ENCODE results near the gene NSL1. TPM values are rescaled to one million over a fixed set of nuclear protein-coding genes. Genes with fewer than 3 reads are reported as not detected.
A peak's percentile ranks its signal among the peaks of the same experiment; 100 is the strongest.
"Not testable (repeated sequence)": the region's sequence is repeated elsewhere in the genome, so short reads cannot be mapped to it uniquely, and the experiment has no call there.

Gene NSL1
- total and polyA plus RNA-seq, 4 donors = 41.4 to 72.4 (median 50.1) TPM

GRCh38 chr1:212733109-212733508 lies 58.5 kb downstream of the NSL1 start:
- 100% methylated on average over 2 of the region's 8 CpGs for WGBS (ENCODE audit: insufficient coverage)
- H3K36me3 ChIP-seq (ENCODE audit: control insufficient read depth, insufficient read depth, low read length) = peaks cover 3% of the 10 kb centered on the region
- no peaks in the 10 kb centered on the region for H3K9me3 ChIP-seq (ENCODE audit: control insufficient read depth, insufficient read depth, low read length)
- DNase-seq (ENCODE audit: low read depth in 4 of 6, low spot score in 6 of 6) = no peak
- H3K27me3 ChIP-seq (ENCODE audit: control insufficient read depth, insufficient read depth, low read length) = no peaks in the 10 kb centered on the region
- H3K4me1 ChIP-seq (ENCODE audit: control insufficient read depth, insufficient read depth, low read length) = no peaks in the 10 kb centered on the region
- H3K27ac ChIP-seq (ENCODE audit: low read depth, low read length) = no peak overlapping the region
- no peak overlapping the region for H3K4me3 ChIP-seq (ENCODE audit: low read depth, low read length)

GRCh38 chr1:212731630-212732029 lies 59.9 kb downstream of the NSL1 start:
- Histone ChIP-seq H3K9me3 (ENCODE audit: control insufficient read depth, insufficient read depth, low read length) (no peaks in the 10 kb centered on the region), H3K4me3 (ENCODE audit: low read depth, low read length) (no peak overlapping the region), H3K4me1 (ENCODE audit: control insufficient read depth, insufficient read depth, low read length) (no peaks in the 10 kb centered on the region), H3K27ac (ENCODE audit: low read depth, low read length) (no peak overlapping the region), H3K27me3 (ENCODE audit: control insufficient read depth, insufficient read depth, low read length) (no peaks in the 10 kb centered on the region), H3K36me3 (ENCODE audit: control insufficient read depth, insufficient read depth, low read length) (peaks cover 3% of the 10 kb centered on the region)
- DNase-seq (ENCODE audit: low read depth in 4 of 6, low spot score in 6 of 6) = no peak
- no CpG with 5 or more reads among the region's 1 CpG for WGBS (ENCODE audit: insufficient coverage)

- Histone ChIP-seq H3K9me3 (ENCODE audit: control insufficient read depth, insufficient read depth, low read length) (no peaks in the 10 kb centered on the region), H3K27ac (ENCODE audit: low read depth, low read length) (no peak overlapping the region), H3K27me3 (ENCODE audit: control insufficient read depth, insufficient read depth, low read length) (no peaks in the 10 kb centered on the region), H3K36me3 (ENCODE audit: control insufficient read depth, insufficient read depth, low read length) (peaks cover 5% of the 10 kb centered on the region), H3K4me1 (ENCODE audit: control insufficient read depth, insufficient read depth, low read length) (no peaks in the 10 kb centered on the region), H3K4me3 (ENCODE audit: low read depth, low read length) (no peak overlapping the region)
- no CpG with 5 or more reads among the region's 5 CpGs for WGBS (ENCODE audit: insufficient coverage)
- DNase-seq (ENCODE audit: low read depth in 4 of 6, low spot score in 6 of 6) = no peak
These were observed 63.0 kb downstream of the NSL1 start for GRCh38 chr1:212728606-212729005.

- Histone ChIP-seq H3K27me3 (ENCODE audit: control insufficient read depth, insufficient read depth, low read length) (no peaks in the 10 kb centered on the region), H3K27ac (ENCODE audit: low read depth, low read length) (no peak overlapping the region), H3K36me3 (ENCODE audit: control insufficient read depth, insufficient read depth, low read length) (peaks cover 2% of the 10 kb centered on the region), H3K9me3 (ENCODE audit: control insufficient read depth, insufficient read depth, low read length) (no peaks in the 10 kb centered on the region), H3K4me3 (ENCODE audit: low read depth, low read length) (no peak overlapping the region), H3K4me1 (ENCODE audit: control insufficient read depth, insufficient read depth, low read length) (no peaks in the 10 kb centered on the region)
- 95% methylated on average over 6 of the region's 13 CpGs for WGBS (ENCODE audit: insufficient coverage)
- DNase-seq (ENCODE audit: low read depth in 4 of 6, low spot score in 6 of 6) = no peak
These were observed 64.0 kb downstream of the NSL1 start for GRCh38 chr1:212727386-212728181.

GRCh38 chr1:212724679-212725078 lies 66.9 kb downstream of the NSL1 start:
- not testable (repeated sequence) for H3K9me3 ChIP-seq (ENCODE audit: control insufficient read depth, insufficient read depth, low read length); H3K4me3 ChIP-seq (ENCODE audit: low read depth, low read length); H3K27ac ChIP-seq (ENCODE audit: low read depth, low read length); DNase-seq (ENCODE audit: low read depth in 4 of 6, low spot score in 6 of 6); H3K36me3 ChIP-seq (ENCODE audit: control insufficient read depth, insufficient read depth, low read length); H3K27me3 ChIP-seq (ENCODE audit: control insufficient read depth, insufficient read depth, low read length); H3K4me1 ChIP-seq (ENCODE audit: control insufficient read depth, insufficient read depth, low read length)
- 96% methylated on average over 14 of the region's 34 CpGs for WGBS (ENCODE audit: insufficient coverage)

- no peak for DNase-seq (ENCODE audit: low read depth in 4 of 6, low spot score in 6 of 6)
- Histone ChIP-seq H3K27me3 (ENCODE audit: control insufficient read depth, insufficient read depth, low read length) (no peaks in the 10 kb centered on the region), H3K36me3 (ENCODE audit: control insufficient read depth, insufficient read depth, low read length) (peaks cover 2% of the 10 kb centered on the region), H3K4me3 (ENCODE audit: low read depth, low read length) (no peak overlapping the region), H3K27ac (ENCODE audit: low read depth, low read length) (no peak overlapping the region), H3K9me3 (ENCODE audit: control insufficient read depth, insufficient read depth, low read length) (no peaks in the 10 kb centered on the region), H3K4me1 (ENCODE audit: control insufficient read depth, insufficient read depth, low read length) (no peaks in the 10 kb centered on the region)
- 87% methylated on average over 2 of the region's 3 CpGs for WGBS (ENCODE audit: insufficient coverage)
These were observed 69.2 kb downstream of the NSL1 start for GRCh38 chr1:212722270-212722957.

- H3K27me3 ChIP-seq (ENCODE audit: control insufficient read depth, insufficient read depth, low read length) = no peaks in the 10 kb centered on the region
- H3K27ac ChIP-seq (ENCODE audit: low read depth, low read length) = no peak overlapping the region
- peaks cover 1% of the 10 kb centered on the region for H3K36me3 ChIP-seq (ENCODE audit: control insufficient read depth, insufficient read depth, low read length)
- no peak for DNase-seq (ENCODE audit: low read depth in 4 of 6, low spot score in 6 of 6)
- H3K4me3 ChIP-seq (ENCODE audit: low read depth, low read length) = no peak overlapping the region
- WGBS (ENCODE audit: insufficient coverage) = 91% methylated on average over 8 of the region's 9 CpGs
- H3K4me1 ChIP-seq (ENCODE audit: control insufficient read depth, insufficient read depth, low read length) = no peaks in the 10 kb centered on the region
- no peaks in the 10 kb centered on the region for H3K9me3 ChIP-seq (ENCODE audit: control insufficient read depth, insufficient read depth, low read length)
These were observed 70.0 kb downstream of the NSL1 start for GRCh38 chr1:212721388-212722247.

GRCh38 chr1:212719633-212720032 lies 71.9 kb downstream of the NSL1 start:
- H3K4me1 ChIP-seq (ENCODE audit: control insufficient read depth, insufficient read depth, low read length) = no peaks in the 10 kb centered on the region
- no CpG with 5 or more reads among the region's 2 CpGs for WGBS (ENCODE audit: insufficient coverage)
- no peaks in the 10 kb centered on the region for H3K27me3 ChIP-seq (ENCODE audit: control insufficient read depth, insufficient read depth, low read length)
- H3K27ac ChIP-seq (ENCODE audit: low read depth, low read length) = no peak overlapping the region
- H3K4me3 ChIP-seq (ENCODE audit: low read depth, low read length) = no peak overlapping the region
- no peak for DNase-seq (ENCODE audit: low read depth in 4 of 6, low spot score in 6 of 6)
- H3K36me3 ChIP-seq (ENCODE audit: control insufficient read depth, insufficient read depth, low read length) = no peaks in the 10 kb centered on the region
- no peaks in the 10 kb centered on the region for H3K9me3 ChIP-seq (ENCODE audit: control insufficient read depth, insufficient read depth, low read length)

GRCh38 chr1:212718499-212718898 lies 73.1 kb downstream of the NSL1 start:
- Histone ChIP-seq H3K27me3 (ENCODE audit: control insufficient read depth, insufficient read depth, low read length) (no peaks in the 10 kb centered on the region), H3K27ac (ENCODE audit: low read depth, low read length) (no peak overlapping the region), H3K4me3 (ENCODE audit: low read depth, low read length) (no peak overlapping the region), H3K4me1 (ENCODE audit: control insufficient read depth, insufficient read depth, low read length) (no peaks in the 10 kb centered on the region), H3K36me3 (ENCODE audit: control insufficient read depth, insufficient read depth, low read length) (no peaks in the 10 kb centered on the region), H3K9me3 (ENCODE audit: control insufficient read depth, insufficient read depth, low read length) (no peaks in the 10 kb centered on the region)
- DNase-seq (ENCODE audit: low read depth in 4 of 6, low spot score in 6 of 6) = peak in 2 of 6 donors; percentile 8 to 16
- WGBS (ENCODE audit: insufficient coverage) = 51% methylated on average over 2 of the region's 4 CpGs

Measured in spinal cord (tissue), 10 donors.